Measurements from ENCODE around the gene DNAJB9.

Gene DNAJB9

DNA sequence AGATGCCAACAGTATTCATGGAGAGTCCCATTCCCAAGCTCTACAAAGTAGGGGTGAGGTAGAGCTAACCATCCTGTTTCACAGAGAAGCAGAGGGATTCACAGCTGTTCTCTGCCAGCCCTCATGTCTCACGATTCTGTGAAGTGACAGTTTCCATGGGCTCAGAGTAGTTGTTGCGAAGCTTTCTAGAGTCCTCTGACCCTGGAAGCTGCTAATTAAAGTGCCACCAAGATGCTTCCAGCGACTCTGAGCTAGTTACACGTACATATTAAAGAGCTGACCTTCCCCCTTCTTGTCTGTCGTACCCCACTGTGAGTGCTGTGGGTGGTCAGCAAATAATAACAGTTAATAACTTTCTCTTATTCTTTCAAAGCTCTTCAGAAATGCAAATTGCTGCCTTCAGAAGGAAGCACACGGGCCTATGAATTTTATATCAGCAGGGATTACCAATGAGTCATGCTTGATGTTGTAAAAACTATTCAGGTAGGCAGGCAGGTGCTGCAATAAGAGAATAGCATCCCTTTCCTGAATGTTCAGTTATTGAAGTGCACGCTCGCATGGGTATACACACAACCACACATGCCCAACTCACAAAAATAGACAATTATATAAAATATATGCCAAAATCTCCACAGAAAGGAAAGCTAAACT lies 34.1 kb downstream of the DNAJB9 start:
- TF ChIP-seq, protein P1, sequence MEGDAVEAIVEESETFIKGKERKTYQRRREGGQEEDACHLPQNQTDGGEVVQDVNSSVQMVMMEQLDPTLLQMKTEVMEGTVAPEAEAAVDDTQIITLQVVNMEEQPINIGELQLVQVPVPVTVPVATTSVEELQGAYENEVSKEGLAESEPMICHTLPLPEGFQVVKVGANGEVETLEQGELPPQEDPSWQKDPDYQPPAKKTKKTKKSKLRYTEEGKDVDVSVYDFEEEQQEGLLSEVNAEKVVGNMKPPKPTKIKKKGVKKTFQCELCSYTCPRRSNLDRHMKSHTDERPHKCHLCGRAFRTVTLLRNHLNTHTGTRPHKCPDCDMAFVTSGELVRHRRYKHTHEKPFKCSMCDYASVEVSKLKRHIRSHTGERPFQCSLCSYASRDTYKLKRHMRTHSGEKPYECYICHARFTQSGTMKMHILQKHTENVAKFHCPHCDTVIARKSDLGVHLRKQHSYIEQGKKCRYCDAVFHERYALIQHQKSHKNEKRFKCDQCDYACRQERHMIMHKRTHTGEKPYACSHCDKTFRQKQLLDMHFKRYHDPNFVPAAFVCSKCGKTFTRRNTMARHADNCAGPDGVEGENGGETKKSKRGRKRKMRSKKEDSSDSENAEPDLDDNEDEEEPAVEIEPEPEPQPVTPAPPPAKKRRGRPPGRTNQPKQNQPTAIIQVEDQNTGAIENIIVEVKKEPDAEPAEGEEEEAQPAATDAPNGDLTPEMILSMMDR (IDR thresholded peaks at IDR 0.05; ENCODE audit: low read depth, low read length): no peak
- in situ Hi-C loops (cut with HindIII; ENCODE audit: low sequenced_read_pairs): no loop called here
- no peak overlapping the region for H3K4me3 ChIP-seq (ENCODE audit: low read depth, low read length)
- no peak for DNase-seq (ENCODE audit: low read depth, low spot score)

DNA sequence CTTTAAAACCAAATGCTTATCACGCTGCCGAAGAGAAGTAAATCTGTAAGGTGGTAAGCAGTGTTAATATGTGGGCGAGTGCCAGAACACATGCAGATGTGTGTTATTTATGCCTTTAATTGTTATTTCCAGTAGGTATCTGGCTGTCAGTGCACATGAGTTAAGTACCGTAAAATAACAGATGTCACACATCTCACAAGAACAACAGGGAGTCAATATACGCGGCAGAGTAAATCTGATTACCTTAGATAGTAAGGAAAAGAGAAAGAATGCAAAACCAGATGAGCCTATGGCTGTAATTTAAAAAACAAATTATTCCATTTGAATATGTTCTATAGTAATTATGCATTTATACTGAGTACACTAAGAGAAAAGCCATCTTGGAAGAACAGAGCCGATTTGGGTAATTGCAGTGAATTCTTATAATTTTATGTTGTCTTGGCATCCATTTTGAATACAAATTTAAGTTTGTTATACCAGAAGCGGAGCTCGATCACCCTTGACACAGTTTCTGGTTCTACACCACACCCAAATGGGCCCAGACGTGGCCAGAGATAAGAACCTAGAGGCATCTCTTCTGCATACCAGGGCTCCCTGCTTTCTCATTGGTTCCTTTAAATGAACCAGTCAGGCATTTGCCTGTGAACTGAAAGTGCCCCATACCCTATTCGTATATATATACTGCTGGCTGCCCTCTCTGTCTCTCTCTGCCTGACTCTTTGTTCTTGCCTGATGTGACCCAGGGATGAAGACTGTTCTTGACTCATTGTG lies 34.8 kb downstream of the DNAJB9 start:
- TF ChIP-seq, protein P1 (IDR thresholded peaks at IDR 0.05; ENCODE audit: low read depth, low read length): no peak
- in situ Hi-C loops (cut with HindIII; ENCODE audit: low sequenced_read_pairs): no loop called here
- H3K4me3 ChIP-seq (ENCODE audit: low read depth, low read length): no peak overlapping the region
- no peak for DNase-seq (ENCODE audit: low read depth, low spot score)

DNA sequence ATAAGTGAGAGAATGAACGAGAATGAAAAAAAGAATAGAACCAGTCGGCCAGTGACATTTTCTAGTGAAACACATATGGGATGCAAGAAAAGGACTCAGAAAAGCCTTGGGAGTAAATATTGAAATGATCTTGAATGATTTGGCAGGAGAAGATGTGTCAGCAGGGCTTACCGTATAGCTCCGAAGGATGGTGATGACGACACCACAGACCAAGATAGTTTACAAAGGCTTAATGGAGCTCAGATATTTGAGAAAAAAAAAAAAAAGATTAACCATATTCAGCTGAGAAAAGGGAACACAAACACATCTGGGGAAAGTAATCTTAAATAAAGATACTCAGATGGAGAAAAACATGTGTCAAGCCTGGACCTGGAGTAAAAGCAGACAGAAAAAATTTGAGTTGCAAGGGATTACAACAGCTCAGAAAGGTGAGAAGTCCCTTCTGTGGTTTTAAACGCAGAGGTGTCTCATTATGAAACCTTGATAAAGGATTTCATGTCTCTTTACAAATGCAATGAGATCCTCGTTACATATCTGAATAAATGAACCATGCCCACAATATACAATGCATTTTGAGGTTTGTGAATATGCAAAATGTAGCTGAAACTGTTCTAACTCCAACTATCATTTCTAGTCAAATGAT lies 36.0 kb downstream of the DNAJB9 start:
- DNase-seq (ENCODE audit: low read depth, low spot score): no peak
- in situ Hi-C loops (cut with HindIII; ENCODE audit: low sequenced_read_pairs): no loop called here
- no peak overlapping the region for H3K4me3 ChIP-seq (ENCODE audit: low read depth, low read length)
- TF ChIP-seq, protein P1 (IDR thresholded peaks at IDR 0.05; ENCODE audit: low read depth, low read length): no peak

DNA sequence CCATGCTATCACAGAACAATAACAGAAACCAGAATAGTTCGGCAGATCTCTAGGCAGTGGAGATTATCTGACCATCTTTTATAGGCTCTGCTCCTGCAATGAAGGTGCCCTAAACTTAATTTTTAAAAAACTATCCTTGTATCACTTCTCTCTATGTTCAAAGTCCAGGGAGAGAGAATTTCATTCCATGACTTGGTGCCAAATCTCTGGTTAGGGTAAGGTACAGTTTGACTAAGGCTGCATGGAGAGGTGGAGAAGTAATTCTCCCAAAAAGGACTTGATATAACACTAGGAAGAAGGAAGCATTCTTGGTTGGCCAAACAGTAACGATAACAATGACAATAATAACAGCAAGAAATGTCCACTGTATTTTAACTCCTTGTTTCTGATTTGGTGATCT lies 40.0 kb downstream of the DNAJB9 start:
- TF ChIP-seq, protein P1 (IDR thresholded peaks at IDR 0.05; ENCODE audit: low read depth, low read length): no peak
- no peak for DNase-seq (ENCODE audit: low read depth, low spot score)
- in situ Hi-C loops (cut with HindIII; ENCODE audit: low sequenced_read_pairs): no loop called here
- no peak overlapping the region for H3K4me3 ChIP-seq (ENCODE audit: low read depth, low read length)

DNA sequence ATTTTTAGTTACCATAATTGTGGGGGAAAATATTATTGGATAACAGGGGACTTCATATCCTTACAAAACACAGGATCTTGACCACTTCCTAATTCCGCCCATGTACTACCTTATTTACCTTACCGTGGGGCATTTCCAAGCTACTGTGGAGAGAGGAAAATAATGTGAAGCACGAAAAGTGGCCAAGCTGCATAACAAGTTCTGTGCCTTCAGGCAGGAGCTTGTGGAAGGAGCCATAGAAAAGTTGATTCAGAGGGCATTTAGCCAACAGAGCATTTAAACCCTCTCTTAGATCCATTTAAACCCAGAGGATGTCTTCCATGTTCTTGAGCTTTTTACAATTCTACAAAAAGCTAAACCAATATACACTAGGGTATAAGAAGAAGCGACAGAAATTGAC lies 41.6 kb downstream of the DNAJB9 start:
- TF ChIP-seq, protein P1 (IDR thresholded peaks at IDR 0.05; ENCODE audit: low read depth, low read length): no peak
- no peak for DNase-seq (ENCODE audit: low read depth, low spot score)
- H3K4me3 ChIP-seq (ENCODE audit: low read depth, low read length): no peak overlapping the region
- in situ Hi-C loops (cut with HindIII; ENCODE audit: low sequenced_read_pairs): no loop called here

DNA sequence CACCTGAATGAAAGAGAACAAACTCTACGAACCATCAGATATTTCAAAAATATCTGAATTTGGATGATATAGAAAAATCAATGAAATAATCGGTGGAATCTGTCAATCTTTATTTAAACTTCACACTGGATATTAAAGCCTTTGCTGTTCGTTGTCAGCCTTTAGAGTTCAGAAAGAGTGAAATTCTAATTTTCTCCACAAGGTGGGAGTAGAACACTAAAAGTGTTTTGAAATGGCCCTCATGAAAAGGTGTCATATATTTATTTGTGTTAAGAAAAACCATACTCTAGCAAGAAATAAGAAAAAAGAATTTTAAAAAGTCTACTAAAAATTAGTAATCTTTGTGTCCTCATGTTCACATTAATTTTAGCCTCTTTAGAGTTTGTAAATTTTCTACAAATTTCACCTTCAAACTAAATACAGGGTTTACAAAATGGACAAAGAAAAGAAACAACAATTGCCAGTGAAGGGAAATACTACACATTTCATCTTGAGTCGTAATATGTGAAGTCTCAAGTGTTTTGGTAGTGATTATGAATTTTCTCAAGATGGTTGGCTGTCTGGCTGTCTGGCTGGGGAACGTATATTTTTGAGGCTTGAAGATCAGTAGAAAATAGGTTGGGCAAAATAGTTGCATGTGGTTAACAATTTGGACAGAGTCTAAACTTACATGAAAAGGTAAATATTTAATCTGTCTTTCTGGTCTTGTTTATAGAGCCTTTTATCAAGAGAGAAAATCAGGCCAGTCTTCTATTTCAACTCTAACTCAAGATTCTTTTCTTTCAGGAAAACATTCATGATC lies 43.7 kb downstream of the DNAJB9 start:
- in situ Hi-C loops (cut with HindIII; ENCODE audit: low sequenced_read_pairs): no loop called here
- DNase-seq (ENCODE audit: low read depth, low spot score): peak; percentile 50
- no peak overlapping the region for H3K4me3 ChIP-seq (ENCODE audit: low read depth, low read length)
- TF ChIP-seq, protein P1 (IDR thresholded peaks at IDR 0.05; ENCODE audit: low read depth, low read length): peak; percentile 50
